GM23248 (cell line): ENCODE measurements around the gene VPS37D.

ENCODE experiments used
- EZH2 ChIP-seq: fragments of 200-600 bp; sonication (generic); IDR thresholded peaks from 2 replicates; pipeline ENCODE4 v1.6.1; 2018; ENCODE audit warnings: antibody characterized with exemption, mild to moderate bottlenecking; ENCODE audit not compliant: insufficient read depth, poor library complexity, severe bottlenecking
- EZH2phosphoT487 ChIP-seq: fragments of 200-600 bp; sonication (generic); IDR thresholded peaks from 2 replicates; pipeline ENCODE4 v1.6.1; 2018; ENCODE audit warnings: antibody characterized with exemption, moderate library complexity, mild to moderate bottlenecking, low read depth; ENCODE audit not compliant: insufficient read depth

DNA sequence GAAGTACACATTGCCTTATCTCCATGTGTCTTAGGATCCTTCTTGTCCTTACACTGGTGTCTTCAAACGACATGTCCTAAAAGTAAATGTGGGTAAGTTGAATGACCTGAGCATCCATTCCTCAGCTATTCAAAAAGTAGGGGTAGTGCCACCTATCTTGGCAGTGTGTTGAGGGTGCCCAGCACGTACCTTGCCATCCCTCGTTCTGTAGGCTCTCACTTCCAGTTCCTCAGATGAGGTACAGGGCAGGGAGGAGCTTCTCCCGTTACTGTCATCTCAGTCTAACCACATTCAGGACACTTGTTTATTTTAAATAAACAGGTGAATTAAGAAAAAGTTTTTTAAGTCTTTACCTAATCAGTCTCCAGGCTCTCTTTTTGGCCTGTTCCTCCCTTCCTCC lies 28.7 kb downstream of the VPS37D start:
- TF ChIP-seq EZH2, result no peak
- TF ChIP-seq EZH2phosphoT487, result no peak
